Left ventricle myocardium inferior (tissue), 1 donor: ENCODE data around the gene CGRRF1. TPM values are rescaled to one million over a fixed set of nuclear protein-coding genes. Genes with fewer than 3 reads are reported as not detected.
A peak's percentile ranks its signal among the peaks of the same experiment; 100 is the strongest.

ENCODE experiments used
- DNase-seq: peaks from one replicate; pipeline ENCODE4 v3.0.0-alpha.2; 2020
- H3K27ac ChIP-seq: fragments of 200-600 bp; replicated peaks from 2 replicates; pipeline ENCODE4 v1.8.0; 2021
- H3K27me3 ChIP-seq: fragments of 200-600 bp; 2 replicates; pipeline ENCODE4 v1.8.0; 2021; ENCODE audit warnings: low read depth
- H3K36me3 ChIP-seq: fragments of 200-600 bp; 2 replicates; pipeline ENCODE4 v1.8.0; 2021
- H3K4me1 ChIP-seq: fragments of 200-600 bp; 2 replicates; pipeline ENCODE4 v1.8.0; 2021
- H3K4me3 ChIP-seq: fragments of 200-600 bp; 2 replicates; pipeline ENCODE4 v1.8.0; 2021; ENCODE audit warnings: mild to moderate bottlenecking, moderate library complexity
- H3K9me3 ChIP-seq: fragments of 200-600 bp; replicated peaks from 2 replicates; pipeline ENCODE4 v1.8.0; 2021
- CTCF ChIP-seq: fragments of 200-600 bp; IDR thresholded peaks from 2 replicates; pipeline ENCODE4 v1.8.0; 2021; ENCODE audit warnings: antibody characterized with exemption, mild to moderate bottlenecking, borderline replicate concordance
- intact Hi-C: fragments of 100-400 bp; cut with micrococcal nuclease; formaldehyde crosslinking; loops from one replicate; pipeline ENCODE4 v1.11.0; 2022
- total RNA-seq: library from RNA; stranded (reverse); fragmentation: NEBNext Ultra II Directional; extraction: Animal tissue kit (Norgen Biotek cat#: 25700); gene quantifications from one replicate; pipeline ENCODE4 v1.2.1, GENCODE V29; 2021
- donor health status: DM: no; HTN: yes; CAD: no; lungs with severe emphysema.

The CGRRF1 gene
- total RNA-seq, 1 donor from 2014 or later = 21.3 TPM

- no peaks in the 10 kb centered on the region for H3K9me3 ChIP-seq
- intact Hi-C loops = no loop called here
- H3K36me3 ChIP-seq = peaks cover 69% of the 10 kb centered on the region
- H3K4me1 ChIP-seq = peaks cover 79% of the 10 kb centered on the region
- DNase-seq = no peak
- no peak overlapping the region for H3K4me3 ChIP-seq
- no peak for TF ChIP-seq CTCF
- no peaks in the 10 kb centered on the region for H3K27me3 ChIP-seq
- peak overlapping the region; percentile 20 for H3K27ac ChIP-seq
Measured at GRCh38 chr14:54478636-54479215, 31.0 kb upstream of the CGRRF1 start.

GRCh38 chr14:54480830-54481562 lies 28.7 kb upstream of the CGRRF1 start:
- no peak for DNase-seq
- Histone ChIP-seq H3K4me3 (no peak overlapping the region), H3K4me1 (peaks cover 80% of the 10 kb centered on the region), H3K27ac (no peak overlapping the region), H3K9me3 (no peaks in the 10 kb centered on the region), H3K27me3 (no peaks in the 10 kb centered on the region), H3K36me3 (peaks cover 56% of the 10 kb centered on the region)
- no peak for TF ChIP-seq CTCF
- intact Hi-C loops = no loop called here

GRCh38 chr14:54481695-54482094 lies 28.0 kb upstream of the CGRRF1 start:
- Histone ChIP-seq H3K4me1 (peaks cover 82% of the 10 kb centered on the region), H3K36me3 (peaks cover 49% of the 10 kb centered on the region), H3K27ac (no peak overlapping the region), H3K27me3 (no peaks in the 10 kb centered on the region), H3K4me3 (no peak overlapping the region), H3K9me3 (no peaks in the 10 kb centered on the region)
- intact Hi-C loops = no loop called here
- no peak for DNase-seq
- TF ChIP-seq CTCF = no peak

GRCh38 chr14:54483073-54483745 lies 26.5 kb upstream of the CGRRF1 start:
- peaks cover 37% of the 10 kb centered on the region for H3K36me3 ChIP-seq
- H3K27me3 ChIP-seq = no peaks in the 10 kb centered on the region
- peaks cover 97% of the 10 kb centered on the region for H3K4me1 ChIP-seq
- no peak for DNase-seq
- no peak overlapping the region for H3K4me3 ChIP-seq
- H3K27ac ChIP-seq = no peak overlapping the region
- TF ChIP-seq CTCF = no peak
- H3K9me3 ChIP-seq = no peaks in the 10 kb centered on the region
- intact Hi-C loops = no loop called here

GRCh38 chr14:54483846-54484245 lies 25.9 kb upstream of the CGRRF1 start:
- no peaks in the 10 kb centered on the region for H3K27me3 ChIP-seq
- H3K36me3 ChIP-seq = peaks cover 31% of the 10 kb centered on the region
- no peaks in the 10 kb centered on the region for H3K9me3 ChIP-seq
- peaks cover 99% of the 10 kb centered on the region for H3K4me1 ChIP-seq
- H3K4me3 ChIP-seq = no peak overlapping the region
- no peak for TF ChIP-seq CTCF
- intact Hi-C loops = no loop called here
- H3K27ac ChIP-seq = no peak overlapping the region
- no peak for DNase-seq
